Nucleus accumbens (tissue), 56 donors: ENCODE data around the gene GYS1.

Experiments
- DNase-seq, 56 donors: peaks; one replicate each; lab custom pipeline; 2025; lab: John Stamatoyannopoulos, UW

GYS1 gene

GRCh38 chr19:48991011-48991609 lies 2.0 kb downstream of the GYS1 start:
- DNase-seq = no peak

GRCh38 chr19:48990400-48990799 lies 2.7 kb downstream of the GYS1 start:
- DNase-seq = no peak

- DNase-seq = peak in 12 of 56 donors; percentile 4 to 38 (median 18)
These were observed 3.3 kb downstream of the GYS1 start for GRCh38 chr19:48989701-48990291.

- DNase-seq = no peak
These were observed 4.2 kb downstream of the GYS1 start for GRCh38 chr19:48988860-48989259.

GRCh38 chr19:48988286-48988685 lies 4.8 kb downstream of the GYS1 start:
- DNase-seq = no peak

- no peak for DNase-seq
These were observed 5.8 kb downstream of the GYS1 start for GRCh38 chr19:48987323-48987722.

- no peak for DNase-seq
These were observed 6.9 kb downstream of the GYS1 start for GRCh38 chr19:48986211-48986610.

- no peak for DNase-seq
These were observed 7.4 kb downstream of the GYS1 start for GRCh38 chr19:48985711-48986110.

- no peak for DNase-seq
These were observed 10.8 kb downstream of the GYS1 start for GRCh38 chr19:48982280-48982679.

GRCh38 chr19:48977061-48977460 lies 16.0 kb downstream of the GYS1 start:
- DNase-seq = no peak

- peak in 4 of 56 donors; percentile 3 to 15 (median 6) for DNase-seq
These were observed 16.9 kb downstream of the GYS1 start for GRCh38 chr19:48975947-48976847.

GRCh38 chr19:48970923-48971395 lies 22.1 kb downstream of the GYS1 start:
- DNase-seq = peak in 48 of 56 donors; percentile 14 to 85 (median 50)

- DNase-seq = no peak
These were observed 22.9 kb downstream of the GYS1 start for GRCh38 chr19:48970139-48970766.

- no peak for DNase-seq
These were observed 23.6 kb downstream of the GYS1 start for GRCh38 chr19:48969276-48970138.

- DNase-seq = no peak
These were observed 24.3 kb downstream of the GYS1 start for GRCh38 chr19:48968813-48969218.

- DNase-seq = no peak
These were observed 24.9 kb downstream of the GYS1 start for GRCh38 chr19:48968179-48968661.

- DNase-seq = peak in 31 of 56 donors; percentile 5 to 63 (median 39)
These were observed 25.5 kb downstream of the GYS1 start for GRCh38 chr19:48967346-48968178.

- peak in 8 of 56 donors; percentile 13 to 49 (median 18) for DNase-seq
These were observed 26.4 kb downstream of the GYS1 start for GRCh38 chr19:48966541-48967345.
